ENCODE results near the gene MSTN.

GRCh38 chr2:190079160-190079559 is 16.6 kb upstream of the MSTN start:
- TF ChIP-seq, protein P1, sequence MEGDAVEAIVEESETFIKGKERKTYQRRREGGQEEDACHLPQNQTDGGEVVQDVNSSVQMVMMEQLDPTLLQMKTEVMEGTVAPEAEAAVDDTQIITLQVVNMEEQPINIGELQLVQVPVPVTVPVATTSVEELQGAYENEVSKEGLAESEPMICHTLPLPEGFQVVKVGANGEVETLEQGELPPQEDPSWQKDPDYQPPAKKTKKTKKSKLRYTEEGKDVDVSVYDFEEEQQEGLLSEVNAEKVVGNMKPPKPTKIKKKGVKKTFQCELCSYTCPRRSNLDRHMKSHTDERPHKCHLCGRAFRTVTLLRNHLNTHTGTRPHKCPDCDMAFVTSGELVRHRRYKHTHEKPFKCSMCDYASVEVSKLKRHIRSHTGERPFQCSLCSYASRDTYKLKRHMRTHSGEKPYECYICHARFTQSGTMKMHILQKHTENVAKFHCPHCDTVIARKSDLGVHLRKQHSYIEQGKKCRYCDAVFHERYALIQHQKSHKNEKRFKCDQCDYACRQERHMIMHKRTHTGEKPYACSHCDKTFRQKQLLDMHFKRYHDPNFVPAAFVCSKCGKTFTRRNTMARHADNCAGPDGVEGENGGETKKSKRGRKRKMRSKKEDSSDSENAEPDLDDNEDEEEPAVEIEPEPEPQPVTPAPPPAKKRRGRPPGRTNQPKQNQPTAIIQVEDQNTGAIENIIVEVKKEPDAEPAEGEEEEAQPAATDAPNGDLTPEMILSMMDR (IDR thresholded peaks at IDR 0.05; ENCODE audit: poor library complexity, severe bottlenecking) = no peak
- no peak for TF ChIP-seq EZH2 (IDR thresholded peaks at IDR 0.05; ENCODE audit: borderline replicate concordance, insufficient read depth, low read length, poor library complexity, severe bottlenecking)

All from neural cell (in vitro differentiated cells).